Measurements from ENCODE around the gene VSTM2L. TPM values are rescaled to one million over a fixed set of nuclear protein-coding genes. Genes with fewer than 3 reads are reported as not detected.

VSTM2L gene
- total RNA-seq, 2 donors from 2014 or later, result 1.4 to 2.9 TPM

- no peak overlapping the region for H3K4me3 Mint-ChIP-seq
- no peaks in the 10 kb centered on the region for H3K36me3 Mint-ChIP-seq (ENCODE audit: low read depth)
- H3K9me3 Mint-ChIP-seq, result no peaks in the 10 kb centered on the region
- no peak overlapping the region for H3K27ac ChIP-seq (ENCODE audit: low read depth, low read length)
- no peaks in the 10 kb centered on the region for H3K9me3 ChIP-seq (ENCODE audit: control insufficient read depth, low read length)
- no peaks in the 10 kb centered on the region for H3K27me3 ChIP-seq (ENCODE audit: control insufficient read depth, insufficient read depth, low read length, poor library complexity, severe bottlenecking)
- H3K4me3 ChIP-seq (ENCODE audit: low read length), result no peak overlapping the region
- H3K4me1 ChIP-seq (ENCODE audit: control insufficient read depth, insufficient read depth, low read length), result no peaks in the 10 kb centered on the region
- no peak overlapping the region for H3K9ac ChIP-seq (ENCODE audit: extremely low read depth, low read length, poor library complexity, severe bottlenecking)
- peaks cover 3% of the 10 kb centered on the region for H3K27me3 Mint-ChIP-seq (ENCODE audit: insufficient read depth)
- no peaks in the 10 kb centered on the region for H3K4me1 Mint-ChIP-seq
- no peak for DNase-seq
- no peak for TF ChIP-seq CTCF (conservative IDR thresholded peaks at IDR 0.05)
- peak overlapping the region; percentile 30 for H3K27ac Mint-ChIP-seq
- WGBS, 2 experiments (ENCODE audit: insufficient coverage in 1 of 2, insufficient read length in 1 of 2), result 86 to 92% methylated on average over 12 to 32 of the region's 32 CpGs
- H3K36me3 ChIP-seq (ENCODE audit: control insufficient read depth, insufficient read depth, low read length), result no peaks in the 10 kb centered on the region
These were observed 17.1 kb upstream of the VSTM2L start for GRCh38 chr20:37885593-37886503.

- Histone ChIP-seq H3K4me1 (ENCODE audit: control insufficient read depth, insufficient read depth, low read length) (no peaks in the 10 kb centered on the region), H3K27ac (ENCODE audit: low read depth, low read length) (no peak overlapping the region), H3K9me3 (ENCODE audit: control insufficient read depth, low read length) (no peaks in the 10 kb centered on the region), H3K27me3 (ENCODE audit: control insufficient read depth, insufficient read depth, low read length, poor library complexity, severe bottlenecking) (no peaks in the 10 kb centered on the region), H3K9ac (ENCODE audit: extremely low read depth, low read length, poor library complexity, severe bottlenecking) (no peak overlapping the region), H3K4me3 (ENCODE audit: low read length) (no peak overlapping the region), H3K36me3 (ENCODE audit: control insufficient read depth, insufficient read depth, low read length) (no peaks in the 10 kb centered on the region)
- H3K36me3 Mint-ChIP-seq (ENCODE audit: low read depth), result no peaks in the 10 kb centered on the region
- WGBS, 2 experiments (ENCODE audit: insufficient coverage in 1 of 2, insufficient read length in 1 of 2), result 93 to 98% methylated on average over 4 of the region's 4 CpGs
- H3K4me1 Mint-ChIP-seq, result no peaks in the 10 kb centered on the region
- H3K4me3 Mint-ChIP-seq, result no peak overlapping the region
- H3K27ac Mint-ChIP-seq, result no peak overlapping the region
- H3K9me3 Mint-ChIP-seq, result no peaks in the 10 kb centered on the region
- H3K27me3 Mint-ChIP-seq (ENCODE audit: insufficient read depth), result no peaks in the 10 kb centered on the region
- no peak for TF ChIP-seq CTCF (conservative IDR thresholded peaks at IDR 0.05)
- no peak for DNase-seq
These were observed 16.1 kb upstream of the VSTM2L start for GRCh38 chr20:37886851-37887297.

- Histone ChIP-seq H3K9ac (ENCODE audit: extremely low read depth, low read length, poor library complexity, severe bottlenecking) (no peak overlapping the region), H3K36me3 (ENCODE audit: control insufficient read depth, insufficient read depth, low read length) (no peaks in the 10 kb centered on the region), H3K9me3 (ENCODE audit: control insufficient read depth, low read length) (no peaks in the 10 kb centered on the region), H3K4me3 (ENCODE audit: low read length) (no peak overlapping the region), H3K4me1 (ENCODE audit: control insufficient read depth, insufficient read depth, low read length) (no peaks in the 10 kb centered on the region), H3K27ac (ENCODE audit: low read depth, low read length) (no peak overlapping the region), H3K27me3 (ENCODE audit: control insufficient read depth, insufficient read depth, low read length, poor library complexity, severe bottlenecking) (no peaks in the 10 kb centered on the region)
- H3K36me3 Mint-ChIP-seq (ENCODE audit: low read depth), result no peaks in the 10 kb centered on the region
- H3K27me3 Mint-ChIP-seq (ENCODE audit: insufficient read depth), result no peaks in the 10 kb centered on the region
- H3K9me3 Mint-ChIP-seq, result no peaks in the 10 kb centered on the region
- no peak overlapping the region for H3K27ac Mint-ChIP-seq
- TF ChIP-seq CTCF (conservative IDR thresholded peaks at IDR 0.05), result no peak
- no peaks in the 10 kb centered on the region for H3K4me1 Mint-ChIP-seq
- no peak overlapping the region for H3K4me3 Mint-ChIP-seq
- 91% methylated on average over 8 of the region's 10 CpGs; no CpG with 5 or more reads in 1 of the 2 experiments for WGBS, 2 experiments (ENCODE audit: insufficient coverage in 1 of 2, insufficient read length in 1 of 2)
- no peak for DNase-seq
These were observed 14.3 kb upstream of the VSTM2L start for GRCh38 chr20:37888641-37889040.
